Stimulated activated CD8-positive, alpha-beta memory T cell treated with anti-CD3 and anti-CD28 coated beads, Interleukin-12 subunit alpha, Interleukin-12 subunit beta, amount 100 ng/mL, for 24 hours (primary cell): ENCODE results near the gene SLC1A1.

Experiments used
- DNase-seq: peaks from one replicate; pipeline ENCODE4 v3.0.0-alpha.2; 2020; ENCODE audit errors: extremely low read depth

SLC1A1 gene

GRCh38 chr9:4489919-4490704 lies at the start of gene SLC1A1:
Gene SLC1A1, plus strand, starts transcription at chr9:4490468. Its CDS starts 212 bp downstream, at chr9:4490680.
- no peak for DNase-seq

GRCh38 chr9:4442806-4443205 lies 47.5 kb upstream of the SLC1A1 start:
- DNase-seq: no peak

- DNase-seq: no peak
Observed at GRCh38 chr9:4443439-4443838, 46.8 kb upstream of the SLC1A1 start.

GRCh38 chr9:4461437-4461836 lies 28.8 kb upstream of the SLC1A1 start:
- DNase-seq: no peak

GRCh38 chr9:4463824-4464223 lies 26.4 kb upstream of the SLC1A1 start:
- no peak for DNase-seq

GRCh38 chr9:4464911-4465513 lies 25.3 kb upstream of the SLC1A1 start:
- DNase-seq: no peak

GRCh38 chr9:4465910-4466309 lies 24.4 kb upstream of the SLC1A1 start:
- DNase-seq: no peak

- no peak for DNase-seq
Observed at GRCh38 chr9:4475301-4475700, 15.0 kb upstream of the SLC1A1 start.

GRCh38 chr9:4486176-4486575 lies 4.1 kb upstream of the SLC1A1 start:
- no peak for DNase-seq

GRCh38 chr9:4489562-4489918 lies 728 bp upstream of the SLC1A1 start:
- DNase-seq: no peak

GRCh38 chr9:4490705-4491625 lies 697 bp downstream of the SLC1A1 start:
- DNase-seq: no peak

- no peak for DNase-seq
Observed at GRCh38 chr9:4491626-4491975, 1.3 kb downstream of the SLC1A1 start.

GRCh38 chr9:4494332-4494731 lies 4.1 kb downstream of the SLC1A1 start:
- no peak for DNase-seq

GRCh38 chr9:4494806-4495205 lies 4.5 kb downstream of the SLC1A1 start:
- DNase-seq: no peak

GRCh38 chr9:4495537-4495936 lies 5.3 kb downstream of the SLC1A1 start:
- no peak for DNase-seq

- no peak for DNase-seq
Observed at GRCh38 chr9:4496497-4496896, 6.2 kb downstream of the SLC1A1 start.

- no peak for DNase-seq
Observed at GRCh38 chr9:4497395-4497794, 7.1 kb downstream of the SLC1A1 start.

- no peak for DNase-seq
Observed at GRCh38 chr9:4497855-4498254, 7.6 kb downstream of the SLC1A1 start.

- no peak for DNase-seq
Observed at GRCh38 chr9:4499917-4500316, 9.6 kb downstream of the SLC1A1 start.

- no peak for DNase-seq
Observed at GRCh38 chr9:4501147-4501507, 10.9 kb downstream of the SLC1A1 start.

- no peak for DNase-seq
Observed at GRCh38 chr9:4502444-4502843, 12.2 kb downstream of the SLC1A1 start.

GRCh38 chr9:4503103-4503502 lies 12.8 kb downstream of the SLC1A1 start:
- DNase-seq: no peak

GRCh38 chr9:4504250-4504649 lies 14.0 kb downstream of the SLC1A1 start:
- no peak for DNase-seq
